Stomach (tissue), 9 donors: Measurements from ENCODE around the gene AMHR2. TPM values are rescaled to one million over a fixed set of nuclear protein-coding genes. Genes with fewer than 3 reads are reported as not detected.
"Not testable (repeated sequence)": the region's sequence is repeated elsewhere in the genome, so short reads cannot be mapped to it uniquely, and the experiment has no call there.

ENCODE experiments used
- DNase-seq, 2 donors: peaks; one replicate each; pipeline versions ENCODE4 v3.0.0 to v3.0.0-alpha.2; 2013 to 2019
- H3K27ac ChIP-seq, 5 donors: fragments of 200-600 bp in 4 of 5; sonication (generic) in 4 of 5; one replicate each; pipeline ENCODE4 v1.5.1; 2013 to 2019; ENCODE audit warnings: mild to moderate bottlenecking in 1 of 5, moderate library complexity in 1 of 5
- H3K27me3 ChIP-seq, 3 donors: fragments of 200-600 bp; sonication (generic); one replicate each; pipeline ENCODE4 v1.5.1; 2017 to 2019; ENCODE audit warnings: mixed run types in 1 of 3
- H3K36me3 ChIP-seq, 4 donors: fragments of 200-600 bp; sonication (generic); 1 replicate in 3 of 4; 2 replicates in 1 of 4; pipeline ENCODE4 v1.5.1; 2016 to 2019
- H3K4me1 ChIP-seq, 4 donors: fragments of 200-600 bp; sonication (generic); one replicate each; pipeline ENCODE4 v1.5.1; 2016 to 2019
- H3K4me3 ChIP-seq, 4 donors: fragments of 200-600 bp; sonication (generic) in 3 of 4; one replicate each; pipeline ENCODE4 v1.5.1; 2016 to 2019; ENCODE audit warnings: mild to moderate bottlenecking in 1 of 4
- H3K9me3 ChIP-seq, 4 donors: fragments of 200-600 bp; sonication (generic); one replicate each; pipeline ENCODE4 v1.5.1; 2016 to 2019
- EP300 ChIP-seq: sonication (generic); formaldehyde crosslinking; IDR thresholded peaks from one replicate; pipeline ENCODE4 v1.6.1; 2017; ENCODE audit warnings: antibody characterized with exemption
- POLR2A ChIP-seq, 4 donors: fragments of 450-650 bp; IDR thresholded peaks; one replicate each; pipeline ENCODE4 v1.6.1; 2016; ENCODE audit warnings: antibody characterized with exemption in 4 of 4, control low read depth in 2 of 4, mild to moderate bottlenecking in 1 of 4, moderate library complexity in 1 of 4
- POLR2AphosphoS5 ChIP-seq, 3 donors: sonication (generic); formaldehyde crosslinking; IDR thresholded peaks; one replicate each; pipeline ENCODE4 v1.6.1; 2016; ENCODE audit warnings: antibody characterized with exemption in 3 of 3
- WGBS, 5 donors: extraction: QIAGEN DNeasy Blood & Tissue Kit in 3 of 5; methylation state at CpG; one replicate each; pipeline versions ENCODE4 v1.1.5 to v1.1.7; 2013 to 2018; 5-methylcytosine and 5-hydroxymethylcytosine counted together
- intact Hi-C: fragments of 100-400 bp; cut with DNase I; formaldehyde crosslinking; loops from one replicate; pipeline ENCODE4 v1.15.1; 2023; ENCODE audit warnings: low total_unique reads
- polyA plus RNA-seq, 3 donors: library from polyadenylated mRNA; stranded (reverse); fragments of 200-250 nt; gene quantifications; one replicate each; pipeline ENCODE4 v1.2.3, GENCODE V29; 2013
- total RNA-seq, 5 donors: library from RNA; depleted of rRNA; stranded (reverse); fragments of >200 nt; gene quantifications; one replicate each; pipeline versions ENCODE4 v1.1.0 to v1.2.3, GENCODE V29; 2014 to 2016
- TF ChIP-seq, protein P1 (sequence below), 7 experiments: fragments of 450-650 bp in 4 of 7; fragments of 200-600 bp in 3 of 7; sonication (generic) in 3 of 7; IDR thresholded peaks; one replicate each; pipeline ENCODE4 v1.5.1; 2016 to 2019; ENCODE audit warnings: antibody characterized with exemption in 7 of 7, control low read depth in 2 of 7, mild to moderate bottlenecking in 1 of 7
- donor health status: healthy with polysubstance abuse.
- donor health status: Bipolar disorder and iron deficiency.
- donor health status: healthy.

AMHR2 gene
- total and polyA plus RNA-seq, 8 donors: 0.23 to 1.8 (median 0.25) TPM; not detected in 5

DNA sequence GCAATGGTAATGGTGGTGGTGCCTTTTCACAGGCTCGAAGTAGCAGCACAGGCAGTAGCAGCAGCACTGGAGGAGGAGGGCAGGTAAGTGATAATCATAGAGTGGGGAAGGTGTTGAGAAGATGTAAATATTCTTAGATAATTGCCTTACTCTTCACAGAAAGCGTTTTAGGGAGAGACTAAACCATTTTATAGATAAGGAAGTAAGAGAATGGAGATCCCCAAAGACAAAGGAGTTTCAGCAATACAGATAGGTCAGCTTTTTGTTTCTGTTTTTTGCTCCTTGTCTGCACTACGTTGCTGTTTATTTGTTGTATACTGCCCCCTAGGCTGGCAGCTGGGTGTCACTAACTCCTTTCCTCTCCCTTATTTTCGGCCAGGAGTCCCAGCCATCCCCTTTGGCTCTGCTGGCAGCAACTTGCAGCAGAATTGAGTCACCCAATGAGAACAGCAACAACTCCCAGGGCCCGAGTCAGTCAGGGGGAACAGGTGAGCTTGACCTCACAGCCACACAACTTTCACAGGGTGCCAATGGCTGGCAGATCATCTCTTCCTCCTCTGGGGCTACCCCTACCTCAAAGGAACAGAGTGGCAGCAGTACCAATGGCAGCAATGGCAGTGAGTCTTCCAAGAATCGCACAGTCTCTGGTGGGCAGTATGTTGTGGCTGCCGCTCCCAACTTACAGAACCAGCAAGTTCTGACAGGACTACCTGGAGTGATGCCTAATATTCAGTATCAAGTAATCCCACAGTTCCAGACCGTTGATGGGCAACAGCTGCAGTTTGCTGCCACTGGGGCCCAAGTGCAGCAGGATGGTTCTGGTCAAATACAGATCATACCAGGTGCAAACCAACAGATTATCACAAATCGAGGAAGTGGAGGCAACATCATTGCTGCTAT, 41.7 kb upstream of the AMHR2 start:
- H3K9me3 ChIP-seq: no peaks in the 10 kb centered on the region
- H3K27ac ChIP-seq: peak overlapping the region; percentile 40 to 100 (median 97)
- H3K27me3 ChIP-seq: no peaks in the 10 kb centered on the region
- H3K4me1 ChIP-seq: peaks cover 62 to 73% (median 72%) of the 10 kb centered on the region in 4 donors
- peak overlapping the region; percentile 49 to 88 (median 68) for H3K4me3 ChIP-seq
- 25 to 42% (median 30%) methylated on average over 9 of the region's 9 CpGs for WGBS, 5 donors
- TF ChIP-seq, protein P1, sequence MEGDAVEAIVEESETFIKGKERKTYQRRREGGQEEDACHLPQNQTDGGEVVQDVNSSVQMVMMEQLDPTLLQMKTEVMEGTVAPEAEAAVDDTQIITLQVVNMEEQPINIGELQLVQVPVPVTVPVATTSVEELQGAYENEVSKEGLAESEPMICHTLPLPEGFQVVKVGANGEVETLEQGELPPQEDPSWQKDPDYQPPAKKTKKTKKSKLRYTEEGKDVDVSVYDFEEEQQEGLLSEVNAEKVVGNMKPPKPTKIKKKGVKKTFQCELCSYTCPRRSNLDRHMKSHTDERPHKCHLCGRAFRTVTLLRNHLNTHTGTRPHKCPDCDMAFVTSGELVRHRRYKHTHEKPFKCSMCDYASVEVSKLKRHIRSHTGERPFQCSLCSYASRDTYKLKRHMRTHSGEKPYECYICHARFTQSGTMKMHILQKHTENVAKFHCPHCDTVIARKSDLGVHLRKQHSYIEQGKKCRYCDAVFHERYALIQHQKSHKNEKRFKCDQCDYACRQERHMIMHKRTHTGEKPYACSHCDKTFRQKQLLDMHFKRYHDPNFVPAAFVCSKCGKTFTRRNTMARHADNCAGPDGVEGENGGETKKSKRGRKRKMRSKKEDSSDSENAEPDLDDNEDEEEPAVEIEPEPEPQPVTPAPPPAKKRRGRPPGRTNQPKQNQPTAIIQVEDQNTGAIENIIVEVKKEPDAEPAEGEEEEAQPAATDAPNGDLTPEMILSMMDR (IDR thresholded peaks at IDR 0.05): peak in 2 of 7 experiments; percentile 15 to 44
- TF ChIP-seq POLR2A (IDR thresholded peaks at IDR 0.05) (no peak), POLR2AphosphoS5 (IDR thresholded peaks at IDR 0.05) (peak in 1 of 3 donors; percentile 5)
- peaks cover 31 to 51% (median 46%) of the 10 kb centered on the region in 4 donors for H3K36me3 ChIP-seq
- intact Hi-C loops: no loop called here
- DNase-seq: peak; percentile 57 to 68

DNA sequence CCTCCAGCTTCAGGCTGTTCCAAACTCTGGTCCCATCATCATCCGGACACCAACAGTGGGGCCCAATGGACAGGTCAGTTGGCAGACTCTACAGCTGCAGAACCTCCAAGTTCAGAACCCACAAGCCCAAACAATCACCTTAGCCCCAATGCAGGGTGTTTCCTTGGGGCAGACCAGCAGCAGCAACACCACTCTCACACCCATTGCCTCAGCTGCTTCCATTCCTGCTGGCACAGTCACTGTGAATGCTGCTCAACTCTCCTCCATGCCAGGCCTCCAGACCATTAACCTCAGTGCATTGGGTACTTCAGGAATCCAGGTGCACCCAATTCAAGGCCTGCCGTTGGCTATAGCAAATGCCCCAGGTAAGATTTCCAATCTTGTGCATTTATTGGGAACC, 40.4 kb upstream of the AMHR2 start:
- no peaks in the 10 kb centered on the region for H3K27me3 ChIP-seq
- peaks cover 31 to 61% (median 49%) of the 10 kb centered on the region in 4 donors for H3K36me3 ChIP-seq
- peaks cover 72 to 85% (median 81%) of the 10 kb centered on the region in 4 donors for H3K4me1 ChIP-seq
- 44 to 71% (median 52%) methylated on average over 2 of the region's 2 CpGs for whole genome bisulfite sequencing, 5 donors
- H3K9me3 ChIP-seq: no peaks in the 10 kb centered on the region
- TF ChIP-seq EP300: no peak
- TF ChIP-seq, protein P1 (IDR thresholded peaks at IDR 0.05): no peak
- no peak for TF ChIP-seq POLR2AphosphoS5 (IDR thresholded peaks at IDR 0.05)
- TF ChIP-seq POLR2A (IDR thresholded peaks at IDR 0.05): no peak
- H3K27ac ChIP-seq: peak overlapping the region in 4 of 5 donors; percentile 1 to 97 (median 52)
- intact Hi-C loops: no loop called here
- DNase-seq: no peak
- peak overlapping the region; percentile 12 to 56 (median 36) for H3K4me3 ChIP-seq

DNA sequence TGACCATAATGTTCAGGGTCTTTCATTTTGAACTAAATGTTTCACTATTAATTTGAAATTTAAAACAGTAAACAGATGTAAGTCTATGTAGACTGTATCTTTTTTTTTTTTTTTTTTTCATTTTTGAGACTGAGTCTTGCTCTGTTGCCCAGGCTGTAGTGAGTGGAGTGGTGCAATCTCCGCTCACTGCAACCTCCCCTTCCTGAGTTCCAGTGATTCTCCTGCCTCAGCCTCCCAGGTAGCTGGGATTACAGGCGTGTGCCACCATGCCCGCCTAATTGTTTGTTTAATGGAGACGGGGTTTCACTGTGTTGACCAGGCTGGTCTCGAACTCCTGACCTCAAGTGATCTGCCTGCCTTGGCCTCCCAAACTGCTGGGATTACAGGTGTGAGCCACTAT, 37.3 kb upstream of the AMHR2 start:
- peak overlapping the region in 2 of 4 donors; percentile 49 to 56 for H3K4me3 ChIP-seq
- H3K36me3 ChIP-seq: peaks cover 31 to 61% (median 50%) of the 10 kb centered on the region in 4 donors
- H3K9me3 ChIP-seq, intact Hi-C loops, H3K27me3 ChIP-seq, DNase-seq: not testable (repeated sequence)
- H3K4me1 ChIP-seq: peaks cover 76 to 100% (median 96%) of the 10 kb centered on the region in 4 donors
- 60 to 82% (median 74%) methylated on average over 5 of the region's 5 CpGs for WGBS, 5 donors
- peak overlapping the region in 4 of 5 donors; percentile 66 to 86 (median 80) for H3K27ac ChIP-seq

DNA sequence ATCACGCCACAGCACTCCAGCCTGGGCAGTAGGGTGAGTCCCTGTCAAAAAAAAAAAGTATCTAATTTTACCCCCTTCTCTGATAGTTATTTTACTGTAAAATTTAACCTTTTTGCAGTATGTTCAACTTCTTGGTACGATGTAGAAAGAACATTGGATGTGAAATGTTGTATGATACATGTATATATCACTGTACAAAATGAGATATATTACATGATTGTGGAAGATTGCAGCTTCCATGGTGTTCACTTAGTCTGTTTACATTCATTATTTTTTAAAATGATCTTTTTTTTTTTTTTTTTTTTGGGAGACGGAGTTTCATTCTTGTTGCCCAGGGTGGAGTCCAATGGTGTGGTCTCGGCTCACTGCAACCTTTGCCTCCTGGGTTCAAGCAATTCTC, 34.7 kb upstream of the AMHR2 start:
- Histone ChIP-seq H3K27ac (peak overlapping the region in 4 of 5 donors; percentile 66 to 86 (median 80)), H3K36me3 (peaks cover 10 to 49% (median 37%) of the 10 kb centered on the region in 4 donors), H3K9me3 (no peaks in the 10 kb centered on the region), H3K4me3 (peak overlapping the region in 1 of 4 donors; percentile 56), H3K4me1 (peaks cover 52 to 83% (median 77%) of the 10 kb centered on the region in 4 donors), H3K27me3 (no peaks in the 10 kb centered on the region)
- intact Hi-C loops: no loop called here
- TF ChIP-seq, protein P1 (IDR thresholded peaks at IDR 0.05): no peak
- DNase-seq: no peak
- WGBS, 5 donors: 84 to 94% (median 92%) methylated on average over 4 of the region's 4 CpGs
